ENCODE data around the gene HYCC2. TPM values are rescaled to one million over a fixed set of nuclear protein-coding genes. Genes with fewer than 3 reads are reported as not detected.
"Not testable (repeated sequence)": the region's sequence is repeated elsewhere in the genome, so short reads cannot be mapped to it uniquely, and the experiment has no call there.

HYCC2 gene
- total RNA-seq, 3 donors from 2014 or later, result 33.2 to 55.6 (median 48.2) TPM

DNA sequence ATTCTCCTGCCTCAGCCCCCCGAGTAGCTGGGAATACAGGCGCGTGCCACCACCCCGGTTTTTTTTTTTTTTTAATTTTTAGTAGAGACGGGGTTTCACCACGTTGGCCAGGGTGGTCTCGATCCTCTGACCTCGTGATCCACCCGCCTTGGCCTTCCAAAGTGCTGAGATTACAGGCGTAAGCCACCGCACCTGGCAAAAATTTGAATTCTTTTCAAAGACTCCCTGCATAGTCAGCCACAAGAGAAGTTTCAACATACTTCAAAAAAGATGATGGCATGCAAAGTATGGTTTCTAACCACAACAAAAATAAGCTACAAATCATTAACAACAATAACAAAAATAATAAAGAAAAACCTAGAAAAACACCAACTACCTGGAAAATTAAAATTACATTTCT lies 22.0 kb downstream of the HYCC2 start:
- H3K4me3 ChIP-seq, result no peak overlapping the region
- DNase-seq (no peak), ATAC-seq (no peak)
- TF ChIP-seq CTCF (IDR thresholded peaks at IDR 0.05), result no peak
- H3K36me3 ChIP-seq (ENCODE audit: low read depth), result no peaks in the 10 kb centered on the region
- H3K9me3 ChIP-seq, result no peaks in the 10 kb centered on the region
- H3K4me1 ChIP-seq (ENCODE audit: low read depth), result no peaks in the 10 kb centered on the region
- intact Hi-C loops (cut with DNase I, micrococcal nuclease), result no loop called here

- no peak for DNase-seq
- Histone ChIP-seq H3K4me1 (ENCODE audit: low read depth) (no peaks in the 10 kb centered on the region), H3K36me3 (ENCODE audit: low read depth) (no peaks in the 10 kb centered on the region), H3K4me3 (no peak overlapping the region), H3K9me3 (no peaks in the 10 kb centered on the region)
- no peak for TF ChIP-seq CTCF (IDR thresholded peaks at IDR 0.05)
- no peak for ATAC-seq
- intact Hi-C loops (cut with DNase I, micrococcal nuclease), result no loop called here
Observed at GRCh38 chr2:201046881-201047280, 24.6 kb downstream of the HYCC2 start.

GRCh38 chr2:201043050-201043449 lies 28.4 kb downstream of the HYCC2 start:
- H3K9me3 ChIP-seq; H3K4me1 ChIP-seq (ENCODE audit: low read depth); DNase-seq; H3K4me3 ChIP-seq; intact Hi-C loops (cut with DNase I, micrococcal nuclease); H3K36me3 ChIP-seq (ENCODE audit: low read depth); ATAC-seq: not testable (repeated sequence)

DNA sequence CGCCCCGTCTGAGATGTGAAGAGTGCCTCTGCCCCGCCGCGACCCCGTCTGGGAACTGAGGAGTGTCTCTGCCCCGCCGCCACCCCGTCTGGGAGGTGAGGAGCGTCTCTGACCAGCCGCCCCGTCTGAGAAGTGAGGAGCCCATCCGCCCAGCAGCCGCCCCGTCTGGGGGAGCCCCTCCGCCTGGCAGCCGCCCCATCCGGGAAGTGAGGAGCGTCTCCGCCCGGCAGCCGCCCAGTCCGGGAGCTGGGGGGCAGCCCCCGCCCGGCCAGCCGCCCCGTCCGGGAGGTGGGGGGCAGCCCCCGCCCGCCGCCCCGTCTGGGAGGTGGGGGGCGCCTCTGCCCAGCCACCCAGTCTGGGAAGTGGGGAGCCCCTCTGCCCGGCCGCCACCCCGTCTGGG lies 29.0 kb downstream of the HYCC2 start:
- H3K36me3 ChIP-seq (ENCODE audit: low read depth); H3K9me3 ChIP-seq; H3K4me3 ChIP-seq; ATAC-seq; intact Hi-C loops (cut with DNase I, micrococcal nuclease); DNase-seq; H3K4me1 ChIP-seq (ENCODE audit: low read depth): not testable (repeated sequence)

- no peak for TF ChIP-seq CTCF (IDR thresholded peaks at IDR 0.05)
- H3K9me3 ChIP-seq, result no peaks in the 10 kb centered on the region
- H3K36me3 ChIP-seq (ENCODE audit: low read depth), result no peaks in the 10 kb centered on the region
- no peaks in the 10 kb centered on the region for H3K4me1 ChIP-seq (ENCODE audit: low read depth)
- intact Hi-C loops (cut with DNase I, micrococcal nuclease), result no loop called here
- DNase-seq (no peak), ATAC-seq (no peak)
- H3K4me3 ChIP-seq, result no peak overlapping the region
Observed at GRCh38 chr2:201040867-201041628, 30.4 kb downstream of the HYCC2 start.

GRCh38 chr2:201038855-201039254 lies 32.6 kb downstream of the HYCC2 start:
- Histone ChIP-seq H3K4me1 (ENCODE audit: low read depth) (no peaks in the 10 kb centered on the region), H3K36me3 (ENCODE audit: low read depth) (no peaks in the 10 kb centered on the region), H3K9me3 (no peaks in the 10 kb centered on the region), H3K4me3 (no peak overlapping the region)
- ATAC-seq (no peak), DNase-seq (no peak)
- intact Hi-C loops (cut with DNase I, micrococcal nuclease), result no loop called here
- no peak for TF ChIP-seq CTCF (IDR thresholded peaks at IDR 0.05)

GRCh38 chr2:201038361-201038760 lies 33.1 kb downstream of the HYCC2 start:
- H3K9me3 ChIP-seq; H3K4me3 ChIP-seq; DNase-seq; intact Hi-C loops (cut with DNase I, micrococcal nuclease); ATAC-seq; H3K4me1 ChIP-seq (ENCODE audit: low read depth); H3K36me3 ChIP-seq (ENCODE audit: low read depth): not testable (repeated sequence)

DNA sequence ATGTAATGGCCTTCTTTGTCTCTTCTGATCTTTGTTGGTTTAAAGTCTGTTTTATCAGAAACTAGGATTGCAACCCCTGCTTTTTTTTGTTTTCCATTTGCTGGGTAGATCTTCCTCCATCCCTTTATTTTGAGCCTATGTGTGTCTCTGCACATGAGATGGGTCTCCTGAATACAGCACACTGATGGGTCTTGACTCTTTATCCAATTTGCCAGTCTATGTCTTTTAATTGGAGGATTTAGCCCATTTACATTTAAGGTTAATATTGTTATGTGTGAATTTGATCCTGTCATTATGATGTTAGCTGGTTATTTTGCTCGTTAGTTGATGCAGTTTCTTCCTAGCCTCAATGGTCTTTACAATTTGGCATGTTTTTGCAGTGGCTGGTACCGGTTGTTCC lies 37.1 kb downstream of the HYCC2 start:
- H3K4me3 ChIP-seq; DNase-seq; ATAC-seq; H3K4me1 ChIP-seq (ENCODE audit: low read depth); H3K9me3 ChIP-seq; H3K36me3 ChIP-seq (ENCODE audit: low read depth); intact Hi-C loops (cut with DNase I, micrococcal nuclease): not testable (repeated sequence)

Measured in mucosa of descending colon (tissue), 3 donors.